IPS-18c (cell line): ENCODE results near the gene FBXO30.

Experiments used
- H3K4me3 ChIP-seq: 2 replicates; pipeline ENCODE4 v1.7.0; 2013; ENCODE audit warnings: low read depth, mild to moderate bottlenecking, low read length, moderate library complexity; ENCODE audit not compliant: insufficient read depth
- H3K9me3 ChIP-seq: one replicate; pipeline ENCODE4 v1.6.1; 2013; ENCODE audit warnings: mild to moderate bottlenecking, low read length, moderate library complexity; ENCODE audit not compliant: control insufficient read depth, insufficient read depth

Gene FBXO30

GRCh38 chr6:145829102-145829501 is 14.5 kb upstream of the FBXO30 start:
- Histone ChIP-seq H3K4me3 (no peak overlapping the region), H3K9me3 (no peaks in the 10 kb centered on the region)

- no peaks in the 10 kb centered on the region for H3K9me3 ChIP-seq
- no peak overlapping the region for H3K4me3 ChIP-seq
Observed at GRCh38 chr6:145824344-145824743, 9.7 kb upstream of the FBXO30 start.

GRCh38 chr6:145823328-145823944 is 8.8 kb upstream of the FBXO30 start:
- H3K4me3 ChIP-seq, result no peak overlapping the region
- peaks cover 2% of the 10 kb centered on the region for H3K9me3 ChIP-seq

GRCh38 chr6:145822456-145822855 is 7.9 kb upstream of the FBXO30 start:
- Histone ChIP-seq H3K4me3 (no peak overlapping the region), H3K9me3 (peaks cover 2% of the 10 kb centered on the region)

GRCh38 chr6:145819994-145820393 is 5.4 kb upstream of the FBXO30 start:
- Histone ChIP-seq H3K4me3 (no peak overlapping the region), H3K9me3 (peaks cover 2% of the 10 kb centered on the region)

- Histone ChIP-seq H3K9me3 (peaks cover 2% of the 10 kb centered on the region), H3K4me3 (no peak overlapping the region)
Observed at GRCh38 chr6:145818796-145819195, 4.2 kb upstream of the FBXO30 start.

GRCh38 chr6:145816392-145816791 is 1.8 kb upstream of the FBXO30 start:
- H3K4me3 ChIP-seq, result no peak overlapping the region
- peaks cover 2% of the 10 kb centered on the region for H3K9me3 ChIP-seq

GRCh38 chr6:145815309-145816274 is 997 bp upstream of the FBXO30 start:
- H3K4me3 ChIP-seq, result peak overlapping the region; percentile 91
- peaks cover 2% of the 10 kb centered on the region for H3K9me3 ChIP-seq

- H3K9me3 ChIP-seq, result peaks cover 2% of the 10 kb centered on the region
- H3K4me3 ChIP-seq, result peak overlapping the region; percentile 91
Observed at GRCh38 chr6:145814035-145814500, 527 bp downstream of the FBXO30 start.

GRCh38 chr6:145813285-145814034 is 1.1 kb downstream of the FBXO30 start:
- no peaks in the 10 kb centered on the region for H3K9me3 ChIP-seq
- H3K4me3 ChIP-seq, result peak overlapping the region; percentile 91

GRCh38 chr6:145811741-145812140 is 2.9 kb downstream of the FBXO30 start:
- Histone ChIP-seq H3K9me3 (no peaks in the 10 kb centered on the region), H3K4me3 (no peak overlapping the region)

- no peaks in the 10 kb centered on the region for H3K9me3 ChIP-seq
- H3K4me3 ChIP-seq, result no peak overlapping the region
Observed at GRCh38 chr6:145809785-145810184, 4.8 kb downstream of the FBXO30 start.

- Histone ChIP-seq H3K9me3 (no peaks in the 10 kb centered on the region), H3K4me3 (no peak overlapping the region)
Observed at GRCh38 chr6:145809211-145809610, 5.4 kb downstream of the FBXO30 start.

GRCh38 chr6:145808239-145808638 is 6.4 kb downstream of the FBXO30 start:
- no peaks in the 10 kb centered on the region for H3K9me3 ChIP-seq
- no peak overlapping the region for H3K4me3 ChIP-seq

GRCh38 chr6:145802141-145802540 is 12.5 kb downstream of the FBXO30 start:
- H3K9me3 ChIP-seq, result no peaks in the 10 kb centered on the region
- H3K4me3 ChIP-seq, result no peak overlapping the region

GRCh38 chr6:145801021-145801420 is 13.6 kb downstream of the FBXO30 start:
- H3K9me3 ChIP-seq, result no peaks in the 10 kb centered on the region
- no peak overlapping the region for H3K4me3 ChIP-seq

- no peaks in the 10 kb centered on the region for H3K9me3 ChIP-seq
- no peak overlapping the region for H3K4me3 ChIP-seq
Observed at GRCh38 chr6:145798530-145798929, 16.1 kb downstream of the FBXO30 start.
